IPS-NIHi11 (cell line): ENCODE data around the gene NUDT16.

Source experiments
- DNase-seq: peaks from one replicate; pipeline ENCODE4 v3.0.0; 2012; ENCODE audit warnings: mixed read lengths, low spot score

NUDT16 gene

GRCh38 chr3:131386429-131387165, 5.0 kb downstream of the NUDT16 start:
- no peak for DNase-seq

GRCh38 chr3:131387796-131388489, 6.4 kb downstream of the NUDT16 start:
- no peak for DNase-seq

- DNase-seq = no peak
These were observed 6.9 kb downstream of the NUDT16 start for GRCh38 chr3:131388490-131388799.

GRCh38 chr3:131390331-131390730, 8.8 kb downstream of the NUDT16 start:
- no peak for DNase-seq

- no peak for DNase-seq
These were observed 11.5 kb downstream of the NUDT16 start for GRCh38 chr3:131393051-131393450.

GRCh38 chr3:131393868-131394267, 12.3 kb downstream of the NUDT16 start:
- DNase-seq = no peak

- DNase-seq = no peak
These were observed 12.8 kb downstream of the NUDT16 start for GRCh38 chr3:131394400-131394799.

- DNase-seq = no peak
These were observed 14.6 kb downstream of the NUDT16 start for GRCh38 chr3:131396170-131396569.

GRCh38 chr3:131397889-131398288, 16.3 kb downstream of the NUDT16 start:
- DNase-seq = peak; percentile 29

- no peak for DNase-seq
These were observed 20.4 kb downstream of the NUDT16 start for GRCh38 chr3:131401978-131402377.

GRCh38 chr3:131402391-131403039, 20.9 kb downstream of the NUDT16 start:
- no peak for DNase-seq

- no peak for DNase-seq
These were observed 21.8 kb downstream of the NUDT16 start for GRCh38 chr3:131403216-131403895.

- DNase-seq = no peak
These were observed 23.8 kb downstream of the NUDT16 start for GRCh38 chr3:131405411-131405810.

GRCh38 chr3:131406274-131406673, 24.7 kb downstream of the NUDT16 start:
- DNase-seq = no peak

GRCh38 chr3:131417751-131418150, 36.2 kb downstream of the NUDT16 start:
- DNase-seq = no peak

GRCh38 chr3:131421301-131421700, 39.7 kb downstream of the NUDT16 start:
- no peak for DNase-seq

- DNase-seq = no peak
These were observed 40.5 kb downstream of the NUDT16 start for GRCh38 chr3:131421957-131422498.

- no peak for DNase-seq
These were observed 45.7 kb downstream of the NUDT16 start for GRCh38 chr3:131427226-131427625.

- no peak for DNase-seq
These were observed 50.2 kb downstream of the NUDT16 start for GRCh38 chr3:131431754-131432153.

GRCh38 chr3:131432441-131432840, 50.9 kb downstream of the NUDT16 start:
- no peak for DNase-seq

GRCh38 chr3:131435000-131435399, 53.4 kb downstream of the NUDT16 start:
- DNase-seq = no peak
